ENCODE data around the gene PARD3B.

The PARD3B gene

DNA sequence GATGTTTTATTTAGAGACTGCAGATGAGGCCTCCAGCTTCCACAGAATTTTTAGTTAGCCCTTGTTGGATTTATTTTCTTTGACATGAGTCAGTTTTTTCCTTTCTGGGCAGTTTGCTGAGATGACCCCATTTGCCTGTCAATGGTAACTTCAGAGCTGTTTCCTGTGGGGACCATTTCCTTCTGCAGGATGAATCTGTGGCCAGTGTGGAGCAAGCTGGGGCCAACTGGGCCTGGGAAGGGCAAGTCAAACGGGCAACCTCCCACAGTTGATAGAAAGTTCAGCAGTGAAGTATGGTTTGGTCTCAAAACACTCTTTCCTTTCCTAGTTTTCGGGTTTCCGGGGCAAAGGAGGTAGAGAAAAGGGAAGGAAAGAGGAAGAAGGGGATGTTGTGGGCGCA lies 845.6 kb downstream of the PARD3B start:
- DNase-seq (ENCODE audit: low read depth in 2 of 2), result no peak

DNA sequence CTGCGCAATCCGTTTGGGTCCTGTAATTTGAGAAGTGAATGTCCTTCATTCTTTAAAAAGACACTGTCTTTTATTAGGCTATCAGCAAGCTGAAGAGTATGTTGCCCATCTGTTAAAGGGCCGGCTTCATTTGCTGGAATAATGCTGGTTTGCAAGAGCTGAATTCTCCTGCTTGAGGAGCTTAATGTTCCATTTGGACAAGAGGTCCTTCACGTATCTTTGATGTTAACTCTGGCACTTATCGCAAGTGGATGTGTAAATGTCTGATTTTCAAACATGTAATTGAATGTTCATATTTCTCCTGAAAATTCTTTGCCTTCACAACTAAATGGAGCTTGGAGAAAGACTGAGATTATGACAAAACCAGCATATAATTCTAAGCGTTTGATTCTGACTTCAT lies 856.2 kb downstream of the PARD3B start:
- no peak for DNase-seq (ENCODE audit: low read depth in 2 of 2)

DNA sequence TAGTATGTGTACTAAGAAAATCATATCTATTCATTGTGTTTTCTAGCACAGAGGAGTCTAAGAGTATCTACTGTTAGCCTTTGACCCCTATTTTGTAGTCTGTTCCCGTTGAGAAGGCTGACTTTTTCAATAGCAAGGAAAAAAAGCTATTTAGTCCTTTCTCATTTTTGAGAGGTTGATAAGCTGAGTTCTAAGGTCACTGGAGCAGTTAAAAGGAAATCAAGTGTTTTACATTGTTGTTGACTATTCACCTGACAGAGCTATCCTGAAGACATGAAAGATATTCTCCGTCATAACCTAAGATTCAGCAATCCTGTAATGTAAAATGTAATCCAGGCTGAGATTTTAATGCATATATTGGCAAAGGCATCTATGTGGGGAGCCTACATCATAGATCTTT lies 856.7 kb downstream of the PARD3B start:
- no peak for DNase-seq (ENCODE audit: low read depth in 2 of 2)

DNA sequence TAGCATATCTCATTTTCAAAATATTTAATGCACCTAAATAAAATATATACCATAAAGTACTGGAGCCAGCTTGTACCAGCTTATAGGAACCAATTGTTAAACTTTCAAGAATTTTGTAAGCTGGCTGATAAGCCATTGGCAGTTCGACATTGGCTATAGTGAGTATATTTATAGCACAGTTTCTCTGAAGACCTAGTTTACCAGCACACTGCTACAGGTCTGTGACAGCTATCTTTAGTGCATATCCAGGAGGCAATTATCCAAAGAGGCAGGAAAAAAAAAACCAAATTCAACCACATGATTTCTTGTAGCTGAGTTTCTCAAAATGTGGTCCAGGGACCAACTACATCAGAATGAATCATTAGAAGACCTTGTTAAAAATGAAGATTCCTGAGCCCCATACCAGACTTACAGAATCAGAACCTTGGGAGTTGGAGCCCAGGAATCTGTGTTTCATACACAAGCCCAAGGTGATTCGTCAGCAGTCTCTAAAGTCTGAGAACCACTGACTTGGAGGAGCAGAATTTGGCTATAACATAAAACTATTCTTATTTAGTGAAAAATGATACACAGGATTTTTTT lies 858.1 kb downstream of the PARD3B start:
- no peak for DNase-seq (ENCODE audit: low read depth in 2 of 2)

DNA sequence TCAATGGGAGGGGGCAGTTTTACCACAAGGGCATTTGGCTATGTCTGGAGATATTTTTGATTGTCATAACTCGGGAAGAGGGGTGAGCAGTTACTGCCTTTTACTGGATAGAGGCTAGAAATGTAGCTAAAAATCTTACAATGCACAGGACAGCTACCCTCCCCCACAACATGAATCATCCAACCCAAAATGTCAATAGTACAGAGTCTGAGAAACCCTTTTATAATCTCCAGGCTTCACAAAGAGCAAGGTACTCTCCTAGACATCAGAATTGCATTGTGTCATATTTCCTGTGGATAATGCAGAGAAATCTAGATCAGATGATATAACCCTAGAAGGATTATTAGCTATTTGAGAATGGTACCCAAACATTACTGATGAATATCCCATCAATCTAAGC lies 859.9 kb downstream of the PARD3B start:
- no peak for DNase-seq (ENCODE audit: low read depth in 2 of 2)

DNA sequence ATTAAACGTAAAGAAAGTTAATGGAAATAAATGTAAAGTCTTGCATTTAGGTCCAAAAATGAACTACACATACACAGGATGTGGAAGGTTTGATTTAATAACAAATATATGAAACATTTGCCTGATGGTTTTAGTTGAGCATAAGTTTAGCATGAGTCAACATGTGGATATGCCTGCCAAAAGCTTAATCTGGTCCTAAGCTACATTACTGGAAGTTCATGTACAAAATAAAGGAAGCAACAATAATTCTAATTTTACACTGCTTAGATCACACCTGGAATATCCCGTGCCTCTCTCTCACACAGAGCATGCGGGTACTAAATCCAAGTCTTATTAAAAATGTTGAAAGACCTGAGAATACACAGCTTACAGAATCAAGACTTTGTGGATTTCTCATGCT lies 860.5 kb downstream of the PARD3B start:
- DNase-seq (ENCODE audit: low read depth in 2 of 2), result no peak

DNA sequence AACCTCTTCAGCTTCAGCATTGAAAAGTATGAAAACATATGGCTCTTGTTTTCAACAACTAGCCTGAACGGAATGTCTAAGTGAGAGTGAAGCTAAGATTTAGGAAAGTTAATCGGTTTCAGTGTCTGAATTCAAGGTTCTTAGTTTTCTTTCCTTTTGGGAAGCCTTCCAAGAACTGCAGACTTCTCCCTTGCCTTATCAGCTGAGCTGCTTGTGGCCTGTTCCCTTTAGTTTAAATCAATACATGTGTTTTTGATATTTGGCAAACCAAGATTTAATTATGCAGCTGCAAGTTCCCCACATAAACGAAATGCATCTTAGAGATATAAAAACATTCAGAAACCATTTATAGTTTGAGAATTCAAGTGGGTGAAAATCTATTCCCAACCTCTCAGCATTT lies 862.7 kb downstream of the PARD3B start:
- no peak for DNase-seq (ENCODE audit: low read depth in 2 of 2)

DNA sequence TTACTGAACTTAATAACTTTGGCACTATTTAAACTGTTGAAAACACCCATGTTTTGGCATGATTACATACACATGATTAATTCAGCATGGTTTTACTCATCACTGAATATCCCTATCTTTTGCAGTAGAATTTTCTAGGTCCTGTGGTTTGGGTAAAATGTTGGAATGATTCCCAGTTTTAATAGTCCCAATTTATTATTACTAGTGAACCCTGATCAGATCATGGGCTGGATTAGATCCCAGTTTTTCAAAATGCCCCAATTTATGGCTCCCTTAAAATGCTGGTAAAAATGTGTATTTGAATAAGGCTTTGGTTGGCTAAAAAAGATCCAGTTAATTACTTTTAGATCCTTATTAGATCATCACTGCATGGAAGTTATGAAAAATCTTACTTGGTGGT lies 863.4 kb downstream of the PARD3B start:
- DNase-seq (ENCODE audit: low read depth in 2 of 2), result no peak

DNA sequence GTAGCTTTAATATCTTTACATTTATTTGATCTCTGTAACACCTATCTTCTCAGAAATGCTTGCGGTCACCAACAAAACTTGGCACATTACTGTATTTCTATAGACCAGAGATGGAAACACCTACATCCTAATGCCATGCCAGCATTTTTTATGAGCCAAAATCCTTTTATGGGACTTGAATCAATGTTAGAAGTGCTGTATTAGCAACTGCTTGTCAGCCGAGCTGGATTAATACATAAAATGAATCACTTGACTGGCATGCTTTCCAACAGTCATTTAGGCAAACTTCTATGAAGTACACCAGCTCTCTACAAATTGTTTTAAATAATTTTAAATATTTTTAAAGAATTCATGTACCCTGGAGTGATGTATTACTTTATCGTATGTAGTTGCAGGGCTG lies 864.1 kb downstream of the PARD3B start:
- DNase-seq (ENCODE audit: low read depth in 2 of 2), result no peak

DNA sequence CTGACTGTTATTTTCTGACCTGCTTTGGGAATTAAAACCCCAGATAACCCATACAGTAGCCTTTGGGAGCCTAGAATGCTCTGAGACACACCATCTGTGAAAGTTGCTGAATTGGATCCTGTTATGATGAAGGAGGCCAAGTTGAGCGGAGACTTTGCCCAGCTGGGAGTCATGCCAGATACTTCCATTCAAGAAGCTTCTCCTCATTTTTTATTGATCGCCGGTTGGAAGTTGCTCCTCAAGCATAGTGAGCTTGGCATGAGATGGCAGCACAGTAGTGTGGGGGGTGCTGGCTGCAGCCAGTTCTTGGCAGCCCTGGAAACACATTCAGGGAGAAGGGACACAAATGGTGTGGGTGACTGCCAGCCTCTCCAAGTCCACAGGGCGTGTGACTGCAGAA lies 866.3 kb downstream of the PARD3B start:
- no peak for DNase-seq (ENCODE audit: low read depth in 2 of 2)

DNA sequence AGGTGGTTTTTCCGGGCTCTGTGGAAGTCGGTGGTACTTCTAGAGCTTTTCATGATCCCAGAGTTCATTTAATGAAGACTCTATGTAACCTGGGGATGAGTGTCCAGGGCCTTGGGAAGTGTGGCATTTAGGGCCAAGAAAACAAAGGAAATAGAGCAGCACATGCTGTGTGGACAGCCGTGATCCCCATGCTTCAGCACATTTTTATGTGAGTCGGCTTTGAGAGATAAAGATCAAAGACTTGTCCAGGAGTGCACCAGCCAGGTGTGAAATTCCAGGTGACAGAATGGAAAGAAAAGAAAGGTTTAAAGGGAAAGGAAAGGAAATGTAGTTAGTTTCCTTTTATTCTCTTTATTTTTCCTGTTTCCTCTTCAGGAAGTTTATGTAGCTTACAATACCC lies 879.1 kb downstream of the PARD3B start:
- no peak for DNase-seq (ENCODE audit: low read depth in 2 of 2)

DNA sequence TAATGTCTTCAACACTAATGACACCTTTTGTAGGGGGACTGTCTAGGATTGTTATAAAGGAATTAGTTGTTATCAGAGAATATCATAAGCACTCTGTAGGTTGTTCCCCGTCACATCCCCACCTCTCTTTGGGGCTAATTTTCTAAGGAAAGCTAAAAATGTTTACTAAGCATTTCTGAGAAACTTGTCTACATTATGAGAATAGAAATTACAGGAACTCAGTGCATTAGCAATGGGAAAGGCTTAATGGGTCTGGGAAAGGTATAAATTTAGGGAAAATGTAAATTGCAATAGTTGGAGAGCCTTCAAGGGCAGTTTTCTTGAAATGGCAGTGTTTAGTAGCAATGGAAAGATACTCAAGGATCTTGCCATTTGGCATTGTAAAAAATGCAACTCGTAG lies 879.8 kb downstream of the PARD3B start:
- DNase-seq (ENCODE audit: low read depth in 2 of 2), result no peak

DNA sequence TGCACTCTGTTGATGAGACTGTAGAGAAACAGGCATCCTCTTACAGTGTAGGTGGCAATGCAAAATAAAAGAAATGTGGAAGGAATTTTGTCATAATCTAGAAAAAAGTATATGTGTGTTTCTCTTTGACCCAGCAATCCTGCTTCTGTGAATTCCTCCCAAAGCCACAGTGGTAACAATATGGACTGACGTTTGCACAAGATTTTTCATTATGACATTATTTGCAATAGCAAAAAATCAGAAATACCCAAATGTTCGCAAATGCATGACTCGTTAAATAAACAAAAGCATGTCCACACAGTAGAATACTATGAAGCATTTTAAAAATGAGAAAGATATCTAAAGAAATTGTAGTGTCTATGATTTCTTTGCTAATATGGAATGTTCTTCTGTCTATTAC lies 881.8 kb downstream of the PARD3B start:
- DNase-seq (ENCODE audit: low read depth in 2 of 2), result no peak

DNA sequence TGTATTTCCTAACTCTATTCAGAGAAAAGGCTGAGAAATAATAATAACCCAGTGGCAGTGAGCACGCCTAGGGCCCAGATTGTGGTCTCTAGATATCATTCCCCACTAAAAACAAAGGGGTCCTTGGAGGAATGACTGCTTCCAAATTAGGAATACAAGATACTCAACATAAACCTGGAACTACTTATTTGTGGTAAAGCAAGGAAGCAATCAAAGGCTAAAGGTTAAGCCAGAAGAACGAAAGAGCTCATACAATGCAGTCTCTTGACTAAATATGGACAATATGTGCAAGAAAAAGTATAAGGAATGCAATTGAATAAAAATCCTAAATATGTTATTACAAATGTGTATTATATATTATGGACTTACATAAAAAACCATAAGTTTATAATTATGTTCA lies 883.5 kb downstream of the PARD3B start:
- no peak for DNase-seq (ENCODE audit: low read depth in 2 of 2)

DNA sequence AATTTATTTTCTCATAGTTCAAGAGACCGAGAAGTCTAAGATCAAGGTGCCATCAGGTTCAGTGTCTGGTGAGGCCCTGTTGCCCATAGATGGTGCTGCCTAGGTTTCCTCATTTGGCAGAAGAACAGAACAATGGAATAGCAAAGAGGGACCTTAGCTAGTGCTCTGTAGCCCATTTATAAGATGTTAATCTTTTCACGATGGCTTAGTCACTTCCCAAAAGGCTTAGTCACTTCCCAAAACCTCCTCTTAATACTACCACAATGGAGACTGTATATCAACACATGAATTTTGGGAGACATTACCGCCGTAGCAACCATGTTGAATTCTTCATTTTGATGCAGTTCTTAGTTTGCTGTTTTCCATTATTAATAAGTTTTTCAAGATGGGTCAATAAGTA lies 890.7 kb downstream of the PARD3B start:
- no peak for DNase-seq (ENCODE audit: low read depth in 2 of 2)

DNA sequence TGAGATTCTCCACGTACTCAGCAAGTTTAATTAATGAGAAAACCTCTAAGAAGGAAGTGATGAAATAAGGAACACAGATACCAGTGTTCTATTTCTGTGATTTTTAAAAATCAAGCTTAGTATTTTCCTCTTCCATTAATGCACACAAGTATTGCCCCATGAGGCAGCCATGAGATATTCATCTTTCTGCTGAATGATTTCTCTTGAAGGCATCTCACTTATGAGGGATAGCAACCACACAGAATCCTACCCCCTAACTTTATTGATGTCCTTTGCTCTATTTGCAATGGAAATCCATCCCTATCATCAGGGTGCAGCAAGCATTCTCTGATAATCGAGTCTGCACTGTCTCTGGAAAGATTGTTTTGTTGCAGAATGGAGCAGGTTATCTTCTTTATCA lies 893.0 kb downstream of the PARD3B start:
- no peak for DNase-seq (ENCODE audit: low read depth in 2 of 2)

DNA sequence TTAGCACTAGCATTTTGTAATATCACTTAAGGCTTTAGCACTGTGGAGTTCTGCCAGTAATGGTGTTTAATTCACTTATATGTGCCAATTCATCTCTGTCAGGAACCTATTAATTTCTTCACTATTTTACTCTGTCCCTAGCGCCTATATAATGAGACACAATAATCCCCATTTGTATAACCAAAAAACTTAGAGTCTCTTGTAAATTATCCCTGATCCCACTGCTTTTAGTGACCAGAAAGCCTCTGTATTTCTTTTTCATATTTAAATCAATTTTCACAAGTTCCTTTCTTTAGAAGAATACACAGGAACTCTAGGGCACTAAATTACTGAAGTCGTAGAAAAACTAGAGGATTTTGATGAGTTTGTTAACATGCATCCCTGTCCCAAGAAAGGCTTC lies 894.3 kb downstream of the PARD3B start:
- DNase-seq (ENCODE audit: low read depth in 2 of 2), result no peak

DNA sequence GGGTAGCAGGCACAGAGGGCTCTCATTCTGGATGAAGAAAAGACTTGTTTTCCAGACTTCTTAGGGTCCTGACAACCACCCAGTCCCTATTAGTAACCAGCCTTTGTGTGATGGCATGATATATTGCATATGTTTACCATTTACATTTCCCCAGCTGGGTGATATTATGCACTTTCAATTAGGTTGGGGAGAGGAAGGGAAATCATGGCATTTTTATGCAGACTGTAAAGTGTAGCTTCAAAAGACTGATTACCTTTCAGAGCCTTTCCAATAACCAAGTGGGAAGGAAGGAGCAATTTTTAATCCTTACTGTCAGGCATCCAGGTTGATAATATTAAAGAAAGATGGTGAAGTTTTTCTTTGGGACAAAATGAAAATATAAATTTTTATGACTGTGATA lies 896.2 kb downstream of the PARD3B start:
- DNase-seq (ENCODE audit: low read depth in 2 of 2), result no peak

DNA sequence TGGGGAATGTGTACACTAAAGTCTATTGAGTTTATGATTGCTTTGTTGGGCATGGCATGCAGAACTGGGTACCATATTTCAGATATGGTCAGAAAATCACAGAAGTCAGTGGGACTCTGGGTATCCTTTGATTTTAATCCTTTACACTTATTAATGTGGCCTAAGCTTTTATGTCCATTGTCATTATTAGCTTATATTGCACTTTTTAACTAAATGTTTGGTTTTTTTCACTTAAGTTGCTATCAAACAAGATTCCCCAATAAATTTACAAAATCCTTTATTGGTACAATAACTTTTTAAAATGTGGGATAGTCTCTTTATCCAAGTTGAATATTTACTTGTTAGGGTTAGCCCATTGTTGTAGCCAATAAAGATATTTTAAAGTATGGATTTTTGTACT lies 902.9 kb downstream of the PARD3B start:
- DNase-seq (ENCODE audit: low read depth in 2 of 2), result no peak

DNA sequence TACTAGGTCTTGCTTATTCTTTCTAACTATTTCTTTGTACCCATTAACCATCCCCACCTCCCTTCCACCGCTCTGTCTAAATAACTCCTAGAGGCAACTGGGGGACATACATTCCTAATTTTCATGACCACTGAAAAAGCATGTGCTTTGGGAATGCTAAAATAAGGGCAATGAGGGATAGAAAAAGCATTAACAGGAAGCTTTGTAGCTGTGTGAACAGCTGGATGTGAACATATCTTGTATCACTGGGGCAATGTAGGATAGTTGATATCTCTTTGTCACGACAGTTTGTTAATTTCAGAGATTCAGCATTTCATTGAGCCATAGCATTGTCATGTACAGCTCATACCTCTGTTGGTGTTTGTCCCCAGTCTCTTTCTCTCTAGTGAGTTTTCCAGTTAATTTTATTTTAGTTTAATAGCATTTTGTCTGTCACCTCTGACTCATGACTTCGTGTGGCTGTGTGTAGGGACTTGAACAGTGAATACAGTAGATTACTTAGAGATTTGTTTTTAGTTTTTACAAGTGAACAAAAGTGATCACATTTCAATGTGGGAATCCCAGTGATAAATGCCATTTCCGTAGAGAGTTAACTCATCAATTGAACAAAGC lies 906.7 kb downstream of the PARD3B start:
- no peak for DNase-seq (ENCODE audit: low read depth in 2 of 2)

DNA sequence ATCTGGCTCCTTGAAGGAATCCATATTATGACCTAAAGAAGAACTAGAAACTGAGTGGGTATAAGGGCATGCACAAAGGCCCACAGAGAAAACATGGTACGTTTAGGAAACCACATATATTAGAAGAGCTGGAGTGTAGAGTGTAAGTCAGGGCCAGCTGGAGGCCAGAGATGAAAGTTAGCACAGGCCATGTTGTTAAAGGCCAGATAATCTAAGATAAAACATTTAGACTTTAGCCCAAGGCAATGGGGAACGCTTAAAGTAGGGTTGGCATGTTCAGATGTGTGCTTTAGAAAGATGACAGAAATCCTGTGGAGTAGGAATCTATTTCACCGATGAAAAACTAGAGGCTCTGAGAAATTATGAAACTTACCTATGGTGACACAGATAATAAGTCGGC lies 907.9 kb downstream of the PARD3B start:
- no peak for DNase-seq (ENCODE audit: low read depth in 2 of 2)

DNA sequence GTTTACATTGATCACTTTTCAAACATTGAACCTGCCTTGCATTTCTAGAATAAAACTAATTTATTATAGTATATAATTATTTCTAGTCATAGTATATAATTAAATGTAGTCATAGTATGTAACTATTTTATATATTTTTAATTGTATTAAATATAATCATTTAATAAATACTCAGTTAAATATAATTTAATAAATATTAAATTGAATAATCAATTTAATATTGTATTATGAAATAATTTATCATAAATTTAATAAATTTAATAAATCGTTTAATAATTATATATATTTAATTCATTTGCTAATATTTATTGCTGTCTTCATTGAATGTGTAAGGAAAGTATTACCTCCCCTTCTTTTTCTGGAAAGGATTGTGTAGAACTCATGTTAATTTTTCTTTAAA lies 911.4 kb downstream of the PARD3B start:
- DNase-seq (ENCODE audit: low read depth in 2 of 2), result no peak

DNA sequence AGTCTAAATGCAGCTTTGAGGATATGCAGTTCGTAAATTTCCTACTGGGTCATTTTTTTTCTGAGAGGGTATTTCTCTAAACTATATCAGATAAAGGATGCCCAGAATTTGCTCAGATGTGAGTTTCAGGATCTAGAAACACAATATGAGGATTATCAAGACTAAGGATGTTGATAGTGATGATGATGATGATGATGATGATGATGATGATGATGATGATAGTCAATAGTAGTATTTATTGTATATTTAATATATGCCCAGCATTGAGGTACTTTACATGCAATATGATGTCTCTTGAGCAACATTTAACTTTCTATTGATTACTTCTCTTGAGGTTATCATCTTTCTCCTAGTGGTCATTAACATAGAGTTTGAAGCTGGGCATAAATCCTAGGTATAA lies 914.9 kb downstream of the PARD3B start:
- DNase-seq (ENCODE audit: low read depth in 2 of 2), result no peak

DNA sequence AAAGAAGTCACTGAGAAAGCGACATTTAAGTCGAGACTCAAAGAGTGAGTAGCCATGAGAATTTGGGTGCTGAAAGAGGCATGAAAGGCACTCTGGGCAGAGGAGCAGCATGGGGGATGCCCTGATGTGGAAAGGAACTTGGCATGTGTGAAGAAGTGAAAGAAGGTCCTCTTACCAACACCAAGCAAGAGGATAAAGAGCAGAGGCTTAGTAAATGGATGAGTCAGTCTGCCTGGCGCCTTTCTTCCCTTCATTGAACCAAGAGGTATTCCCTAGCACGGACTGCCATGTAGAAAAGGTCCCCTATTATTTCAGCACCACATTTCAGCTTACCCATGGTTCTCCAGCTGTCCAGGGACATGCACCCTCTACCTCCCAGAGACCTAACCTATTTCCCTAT lies 915.9 kb downstream of the PARD3B start:
- DNase-seq (ENCODE audit: low read depth in 2 of 2), result no peak
